HepG2 (cell line): Measurements from ENCODE around the gene NOS1AP. TPM values are rescaled to one million over a fixed set of nuclear protein-coding genes. Genes with fewer than 3 reads are reported as not detected.

ENCODE experiments used
- ATAC-seq: fragments of 200-7000 bp; cut with Tn5 transposase; 3 replicates; pipeline ENCODE4 v1.9.1; 2020; ENCODE audit warnings: mild to moderate bottlenecking, moderate library complexity
- BruUV-seq: library from RNA; stranded (reverse); fragments of 400-500 nt; replicated peaks from 2 replicates; lab custom pipeline; 2021; lab: Mats Ljungman, UMichigan
- CTCF ChIA-PET: fragments of 300-600 bp; formaldehyde crosslinking; extraction: SDS; loops from one replicate; lab custom pipeline; 2021; ENCODE audit warnings: low total read pairs, inconsistent platforms, low intra/inter-chr PET ratio; lab: Yijun Ruan, JAX
- POLR2A ChIA-PET: fragments of 350-600 bp; sonication (Branson Sonifier 250); formaldehyde crosslinking; loops from one replicate; lab custom pipeline; 2020; ENCODE audit warnings: antibody characterized with exemption, inconsistent platforms; lab: Yijun Ruan, JAX
- DNase-seq: peaks from one replicate; pipeline ENCODE4 v3.0.0-alpha.2; 2015; ENCODE audit warnings: low spot score
- FAIRE-seq: peaks from 3 replicates; lab custom pipeline; 2011; peaks lifted over from hg19 to GRCh38; lab: Jason Lieb, UNC
- H2AFZ ChIP-seq: one replicate; pipeline ENCODE4 v1.6.1; 2011; ENCODE audit warnings: low read length, inconsistent platforms
- H3K27ac ChIP-seq: fragments of 300-600 bp; 3 replicates; pipeline ENCODE4 v1.8.0; 2011; ENCODE audit warnings: mixed run types, mild to moderate bottlenecking, mixed read lengths, low read length, inconsistent platforms; ENCODE audit not compliant: insufficient read depth; ENCODE audit errors: extremely low read length
- H3K27me3 ChIP-seq, 2 experiments: fragments of 200-600 bp in 1 of 2; 2 replicates in 1 of 2; 3 replicates in 1 of 2; pipeline versions ENCODE4 v1.6.0 to v1.8.0; 2011; ENCODE audit warnings: low read length in 2 of 2, mild to moderate bottlenecking in 2 of 2, moderate library complexity in 2 of 2, inconsistent platforms in 1 of 2; ENCODE audit not compliant: insufficient read depth in 2 of 2, control insufficient read depth in 1 of 2
- H3K36me3 ChIP-seq, 2 experiments: fragments of 200-600 bp in 1 of 2; replicated peaks in 1 of 2; 2 replicates in 1 of 2; 3 replicates in 1 of 2; pipeline versions ENCODE4 v1.5.1 to v1.8.0; 2011; ENCODE audit warnings: low read length in 2 of 2, inconsistent platforms in 1 of 2; ENCODE audit not compliant: insufficient read depth in 2 of 2, control insufficient read depth in 1 of 2
- H3K4me1 ChIP-seq: 2 replicates; pipeline ENCODE4 v1.5.1; 2012; ENCODE audit warnings: low read length, inconsistent platforms; ENCODE audit not compliant: insufficient read depth
- H3K4me2 ChIP-seq: 2 replicates; pipeline ENCODE4 v1.6.0; 2011; ENCODE audit warnings: low read depth, low read length, inconsistent platforms
- H3K4me3 ChIP-seq, 3 experiments: fragments of 200-600 bp in 1 of 3; sonication (generic), shearing (Covaris generic) in 1 of 3; replicated peaks in 1 of 3; 2 replicates each; pipeline ENCODE4 v1.5.1; 2011 to 2016; ENCODE audit warnings: low read length in 3 of 3, inconsistent platforms in 2 of 3, low read depth in 2 of 3, mild to moderate bottlenecking in 2 of 3, control low read depth in 1 of 3, mixed read lengths in 1 of 3; ENCODE audit not compliant: insufficient read depth in 1 of 3
- H3K79me2 ChIP-seq: one replicate; pipeline ENCODE4 v1.6.1; 2011; ENCODE audit warnings: low read length, inconsistent platforms; ENCODE audit not compliant: insufficient read depth
- H3K9ac ChIP-seq: 2 replicates; pipeline ENCODE4 v1.6.0; 2011; ENCODE audit warnings: mild to moderate bottlenecking, low read depth, low read length, inconsistent platforms; ENCODE audit not compliant: insufficient read depth
- H3K9me3 ChIP-seq: 2 replicates; pipeline ENCODE4 v1.5.1; 2012; ENCODE audit warnings: mild to moderate bottlenecking, low read length
- H4K20me1 ChIP-seq: 2 replicates; pipeline ENCODE4 v1.6.0; 2011; ENCODE audit warnings: inconsistent platforms, mild to moderate bottlenecking, low read length, moderate library complexity; ENCODE audit not compliant: insufficient read depth
- ATF3 ChIP-seq: sonication (generic); formaldehyde crosslinking; IDR thresholded peaks from 2 replicates; pipeline ENCODE4 v1.4.0; 2020; ENCODE audit warnings: missing genetic modification reagents
- SOX13 ChIP-seq, 3 experiments: fragments of 450-650 bp in 1 of 3; sonication (generic) in 1 of 3; formaldehyde crosslinking in 1 of 3; IDR thresholded peaks in 2 of 3; conservative IDR thresholded peaks in 1 of 3; 2 replicates each; pipeline versions ENCODE4 v1.5.0 to v1.6.1; 2016 to 2020; ENCODE audit warnings: antibody characterized with exemption in 1 of 3, mild to moderate bottlenecking in 1 of 3, missing compliant biosample characterization in 1 of 3, missing genetic modification reagents in 1 of 3, moderate library complexity in 1 of 3
- SOX5 ChIP-seq: IDR thresholded peaks from 2 replicates; pipeline ENCODE4 v1.6.1; 2016; ENCODE audit warnings: borderline replicate concordance
- SOX6 ChIP-seq, 2 experiments: fragments of 450-650 bp in 1 of 2; sonication (generic) in 1 of 2; formaldehyde crosslinking in 1 of 2; IDR thresholded peaks; 2 replicates each; pipeline versions ENCODE4 v1.4.0 to v1.6.1; 2017 to 2020; ENCODE audit warnings: antibody characterized with exemption in 1 of 2, mild to moderate bottlenecking in 1 of 2, missing genetic modification reagents in 1 of 2
- ZNF263 ChIP-seq: sonication (generic); formaldehyde crosslinking; IDR thresholded peaks from 2 replicates; pipeline ENCODE4 v1.4.0; 2020; ENCODE audit warnings: missing genetic modification reagents
- WGBS: methylation state at CpG from one replicate; pipeline ENCODE4 v1.1.6; 2017; ENCODE audit warnings: low lambda C conversion rate; 5-methylcytosine and 5-hydroxymethylcytosine counted together
- in situ Hi-C: cut with HindIII; loops from 2 replicates; pipeline ENCODE4 v1.10.0; 2017; ENCODE audit warnings: low pct_unique_long_range_greater_than_20kb; ENCODE audit not compliant: extremely low pct_ligation_motif_present
- intact Hi-C: fragments of 100-400 bp; cut with micrococcal nuclease; formaldehyde crosslinking; loops from one replicate; pipeline ENCODE4 v1.10.0; 2022; ENCODE audit not compliant: unreplicated experiment
- polyA plus RNA-seq, 8 experiments: library from polyadenylated mRNA; depleted of rRNA in 3 of 8; stranded (reverse) in 7 of 8; unstranded in 1 of 8; fragments of >200 nt; fragmentation: Illumina TruSeq in 4 of 8; extraction: Trizol in 4 of 8; gene quantifications; 2 replicates each; pipeline versions ENCODE4 v1.2.1 to v1.2.3, GENCODE V29; 2011 to 2016; ENCODE audit warnings: low read depth in 4 of 8, missing spikeins in 1 of 8, mixed read lengths in 1 of 8; ENCODE audit not compliant: insufficient read depth in 1 of 8
- total RNA-seq, 5 experiments: library from RNA; depleted of rRNA; stranded (reverse); fragments of >200 nt; fragmentation: Illumina TruSeq; extraction: Trizol; gene quantifications; 2 replicates each; pipeline ENCODE4 v1.2.3, GENCODE V29; 2016; ENCODE audit warnings: low read depth in 1 of 5

The NOS1AP gene
- total and polyA plus RNA-seq, 2 of the 13 experiments (the other 11 are each of a cell fraction or from before 2014, with no cell fraction given) = 2.0 to 3.3 TPM

GRCh38 chr1:162094723-162095122, 25.2 kb downstream of the NOS1AP start:
- CTCF ChIA-PET = no interaction called here
- FAIRE-seq = no peak
- intact Hi-C loops = loop anchor here (5.0 kb wide), 1 partner anchor 103 kb away; no protein-coding TSS in a partner anchor

GRCh38 chr1:162107911-162108310, 38.4 kb downstream of the NOS1AP start:
- ChIA-PET CTCF (no interaction called here), POLR2A (no interaction called here)
- H3K9ac ChIP-seq = no peak overlapping the region
- peak; percentile 51; the same call in 1 of the 2 replicates for TF ChIP-seq SOX5
- no peak for TF ChIP-seq SOX13 (IDR thresholded peaks at IDR 0.05)
- peak in 1 of 2 experiments; percentile 73; a peak in 2 of 4 replicates for TF ChIP-seq SOX13 (CRISPR knock-in tag; conservative IDR thresholded peaks at IDR 0.05 in 1 of 2, IDR thresholded peaks at IDR 0.05 in 1 of 2)
- no peak for TF ChIP-seq SOX6 (IDR thresholded peaks at IDR 0.05)
- peak; percentile 20; the same call in 1 of the 2 replicates for TF ChIP-seq SOX6 (CRISPR knock-in tag; IDR thresholded peaks at IDR 0.05)
- TF ChIP-seq ZNF263 (CRISPR knock-in tag) = no peak
- in situ Hi-C loops (no loop called here), intact Hi-C loops (no loop called here)
- peak; percentile 41 for DNase-seq
- H3K4me3 ChIP-seq = no peak overlapping the region
- no peaks in the 10 kb centered on the region for H3K9me3 ChIP-seq
- ATAC-seq = no peak
- no peaks in the 10 kb centered on the region; the same call in 1 of the 2 replicates for H4K20me1 ChIP-seq
- peak; percentile 32 for FAIRE-seq
- H3K79me2 ChIP-seq = peaks cover 23% of the 10 kb centered on the region
- no peaks in the 10 kb centered on the region for H3K27me3 ChIP-seq
- no peak overlapping the region for H3K27ac ChIP-seq
- no peaks in the 10 kb centered on the region; a peak in 3 of 5 replicates for H3K36me3 ChIP-seq
- BruUV-seq = no TSS peak
- H2AFZ ChIP-seq = no peak overlapping the region
- H3K4me1 ChIP-seq = peaks cover 13% of the 10 kb centered on the region
- H3K4me2 ChIP-seq = no peak overlapping the region
- 77% methylated on average over 3 of the region's 3 CpGs for WGBS

More at GRCh38 chr1:162094723-162095122, 25.2 kb downstream of the NOS1AP start:
- no peak for TF ChIP-seq ATF3 (CRISPR knock-in tag)
- Histone ChIP-seq H3K4me2 (no peak overlapping the region), H3K9me3 (no peaks in the 10 kb centered on the region), H3K9ac (no peak overlapping the region), H3K79me2 (peaks cover 55% of the 10 kb centered on the region), H3K27ac (no peak overlapping the region), H3K27me3 (no peaks in the 10 kb centered on the region), H2AFZ (no peak overlapping the region), H4K20me1 (no peaks in the 10 kb centered on the region), H3K4me1 (peaks cover 53% of the 10 kb centered on the region), H3K36me3 (no peaks in the 10 kb centered on the region), H3K4me3 (no peak overlapping the region)
- 100% methylated on average over 2 of the region's 2 CpGs for WGBS
- no peak for ATAC-seq
- POLR2A ChIA-PET = no interaction called here
- BruUV-seq = no TSS peak
- in situ Hi-C loops = no loop called here
- DNase-seq = no peak
